HEK293 (cell line): ENCODE data around the gene APBB1.

Experiments
- CTCF ChIA-PET: fragments of 350-600 bp; formaldehyde crosslinking; extraction: SDS; loops from one replicate; lab custom pipeline; 2021; ENCODE audit warnings: antibody characterized with exemption; lab: Yijun Ruan, JAX
- POLR2A ChIA-PET: fragments of 300-600 bp; formaldehyde crosslinking; extraction: SDS; loops from one replicate; lab custom pipeline; 2020; ENCODE audit warnings: antibody characterized with exemption, inconsistent platforms; lab: Yijun Ruan, JAX
- H3K27ac ChIP-seq: fragments of 200-500 bp; sonication (Bioruptor generic); 2 replicates; pipeline ENCODE4 v1.5.1; 2014; ENCODE audit warnings: low read depth, low read length, control low read depth, inconsistent platforms; ENCODE audit errors: extremely low read depth
- H3K36me3 ChIP-seq, 2 experiments: fragments of 200-500 bp in 1 of 2; sonication (Bioruptor generic) in 1 of 2; 1 replicate in 1 of 2; 2 replicates in 1 of 2; pipeline ENCODE4 v1.5.1; 2014 to 2017; ENCODE audit warnings: inconsistent platforms in 2 of 2, low read length in 2 of 2; ENCODE audit not compliant: control insufficient read depth in 2 of 2, insufficient read depth in 1 of 2
- H3K4me1 ChIP-seq: fragments of 200-500 bp; sonication (Bioruptor generic); 2 replicates; pipeline ENCODE4 v1.5.1; 2014; ENCODE audit warnings: mild to moderate bottlenecking, low read length, inconsistent platforms; ENCODE audit not compliant: control insufficient read depth, insufficient read depth
- H3K4me3 ChIP-seq: 2 replicates; pipeline ENCODE4 v1.5.1; 2011; ENCODE audit warnings: low read depth, mild to moderate bottlenecking, control low read depth, low read length, moderate library complexity
- H3K9me3 ChIP-seq: fragments of 200-500 bp; sonication (Bioruptor generic); 2 replicates; pipeline ENCODE4 v1.5.1; 2014; ENCODE audit warnings: low read depth, low read length, inconsistent platforms; ENCODE audit not compliant: control insufficient read depth, insufficient read depth
- PATZ1 ChIP-seq: fragments of 450-650 bp; formaldehyde crosslinking; IDR thresholded peaks from 2 replicates; pipeline ENCODE4 v1.5.1; 2016; ENCODE audit warnings: missing biosample characterization, missing genetic modification characterization
- PBX3 ChIP-seq: sonication (generic); formaldehyde crosslinking; IDR thresholded peaks from 2 replicates; pipeline ENCODE4 v1.8.1; 2022; ENCODE audit warnings: mild to moderate bottlenecking, moderate library complexity, missing genetic modification reagents
- REST ChIP-seq: fragments of 450-650 bp; formaldehyde crosslinking; IDR thresholded peaks from 2 replicates; pipeline ENCODE4 v1.5.1; 2016; ENCODE audit warnings: missing biosample characterization, missing genetic modification characterization
- SALL2 ChIP-seq: fragments of 450-650 bp; formaldehyde crosslinking; IDR thresholded peaks from 2 replicates; pipeline ENCODE4 v1.5.0; 2017; ENCODE audit warnings: missing biosample characterization, mild to moderate bottlenecking, missing genetic modification characterization, borderline replicate concordance
- ZBTB11 ChIP-seq: fragments of 450-650 bp; formaldehyde crosslinking; conservative IDR thresholded peaks from 2 replicates; pipeline ENCODE4 v1.5.1; 2016; ENCODE audit warnings: low read depth, missing biosample characterization, missing genetic modification characterization
- ZNF146 ChIP-seq: fragments of 450-650 bp; formaldehyde crosslinking; IDR thresholded peaks from 2 replicates; pipeline ENCODE4 v1.5.1; 2016; ENCODE audit warnings: missing biosample characterization, missing genetic modification characterization
- ZNF148 ChIP-seq: fragments of 450-650 bp; formaldehyde crosslinking; IDR thresholded peaks from 2 replicates; pipeline ENCODE4 v1.5.0; 2017; ENCODE audit warnings: missing biosample characterization, missing genetic modification characterization, borderline replicate concordance
- ZNF274 ChIP-seq, 2 experiments: fragments of 200-500 bp in 1 of 2; fragments of 450-650 bp in 1 of 2; sonication (Bioruptor generic) in 1 of 2; formaldehyde crosslinking in 1 of 2; IDR thresholded peaks; 2 replicates each; pipeline versions ENCODE4 v1.5.1 to v1.6.1; 2014 to 2016; ENCODE audit warnings: borderline replicate concordance in 1 of 2, inconsistent platforms in 1 of 2, low read length in 1 of 2, missing biosample characterization in 1 of 2, missing genetic modification characterization in 1 of 2
- ZNF341 ChIP-seq: fragments of 450-650 bp; formaldehyde crosslinking; IDR thresholded peaks from 2 replicates; pipeline ENCODE4; 2016; ENCODE audit warnings: low read depth, missing biosample characterization, missing genetic modification characterization
- ZNF530 ChIP-seq: fragments of 450-650 bp; formaldehyde crosslinking; IDR thresholded peaks from 2 replicates; pipeline ENCODE4 v1.5.1; 2016; ENCODE audit warnings: low read depth, missing biosample characterization, missing genetic modification characterization
- ZNF626 ChIP-seq: fragments of 450-650 bp; sonication (Bioruptor Pico); formaldehyde crosslinking; IDR thresholded peaks from 2 replicates; pipeline ENCODE4 v1.5.1; 2018; ENCODE audit warnings: missing biosample characterization, missing genetic modification characterization, inconsistent platforms
- ZSCAN16 ChIP-seq: fragments of 450-650 bp; formaldehyde crosslinking; IDR thresholded peaks from 2 replicates; pipeline ENCODE4 v1.5.1; 2016; ENCODE audit warnings: missing biosample characterization, missing genetic modification characterization

Gene APBB1

GRCh38 chr11:6391537-6392134 lies 27.3 kb downstream of the APBB1 start (continued):
- no peak for TF ChIP-seq REST

GRCh38 chr11:6390718-6391469 lies 28.0 kb downstream of the APBB1 start:
- TF ChIP-seq PBX3 (CRISPR knock-in tag) (0 out of 2 replicates have a peak, but pooled peaks have one; percentile 9), ZNF530 (tag by site-specific recombination) (0 out of 2 replicates have a peak, but pooled peaks have one; percentile 44), ZNF274 (IDR thresholded peaks at IDR 0.05; ENCODE audit: low read length) (no peak), ZNF274 (tag by site-specific recombination; IDR thresholded peaks at IDR 0.05; ENCODE audit: borderline replicate concordance) (no peak)
- H3K9me3 ChIP-seq: no peaks in the 10 kb centered on the region
- peak overlapping the region; percentile 30; the same call in 1 of the 2 replicates for H3K27ac ChIP-seq
- peak overlapping the region; percentile 84 for H3K4me3 ChIP-seq
- POLR2A ChIA-PET: interaction anchor here (0.7 to 4.6 kb wide), 7 partner anchors 8 to 292 kb away, joined by 3 to 26 read pairs (median 8); partner anchors contain the start of genes APBB1, ARFIP2, MRPL17 and TIMM10B
- peaks cover 0 to 32% of the 10 kb centered on the region in 2 experiments; a peak in 1 of 3 replicates for H3K36me3 ChIP-seq
- no peaks in the 10 kb centered on the region for H3K4me1 ChIP-seq
- CTCF ChIA-PET: interaction anchor here (1.1 to 1.9 kb wide), 4 partner anchors 8 to 52 kb away, joined by 4 to 7 read pairs (median 5); no protein-coding TSS in a partner anchor

GRCh38 chr11:6389905-6390717 lies 28.8 kb downstream of the APBB1 start, which contains the start of gene SMPD1:
Gene SMPD1 (plus strand): TSS chr11:6390474. CDS start chr11:6390599, 125 bp downstream.
- H3K4me1 ChIP-seq: no peaks in the 10 kb centered on the region
- ChIA-PET CTCF (interaction anchor here (0.6 to 3.1 kb wide), 9 partner anchors 9 to 259 kb away, joined by 3 to 27 read pairs (median 4); no protein-coding TSS in a partner anchor), POLR2A (interaction anchor here (0.6 to 4.6 kb wide), 11 partner anchors 9 to 293 kb away, joined by 3 to 26 read pairs (median 7); partner anchors contain the start of genes APBB1, ARFIP2, MRPL17 and TIMM10B)
- no peaks in the 10 kb centered on the region for H3K9me3 ChIP-seq
- H3K36me3 ChIP-seq: peaks cover 0 to 24% of the 10 kb centered on the region in 2 experiments; a peak in 1 of 3 replicates
- H3K27ac ChIP-seq: peak within 1 kb of the TSS; percentile 50; the same call in 1 of the 2 replicates
- H3K4me3 ChIP-seq: peak within 1 kb of the TSS; percentile 84
- TF ChIP-seq ZNF341 (tag by site-specific recombination) (peak; percentile 72), ZSCAN16 (tag by site-specific recombination) (no peak), ZBTB11 (tag by site-specific recombination) (peak; percentile 44; the same call in 1 of the 2 replicates), ZNF148 (no peak), ZNF626 (tag by site-specific recombination) (no peak), SALL2 (tag by site-specific recombination) (no peak), PATZ1 (tag by site-specific recombination) (peak; percentile 95), ZNF146 (tag by site-specific recombination) (no peak)
